Stomach (tissue), 9 donors: ENCODE results near the gene ANKRD31. TPM values are rescaled to one million over a fixed set of nuclear protein-coding genes. Genes with fewer than 3 reads are reported as not detected.

Source experiments
- DNase-seq, 2 donors: peaks; one replicate each; pipeline versions ENCODE4 v3.0.0 to v3.0.0-alpha.2; 2013 to 2019
- H3K27ac ChIP-seq, 5 donors: fragments of 200-600 bp in 4 of 5; sonication (generic) in 4 of 5; one replicate each; pipeline ENCODE4 v1.5.1; 2013 to 2019; ENCODE audit warnings: mild to moderate bottlenecking in 1 of 5, moderate library complexity in 1 of 5
- H3K27me3 ChIP-seq, 3 donors: fragments of 200-600 bp; sonication (generic); one replicate each; pipeline ENCODE4 v1.5.1; 2017 to 2019; ENCODE audit warnings: mixed run types in 1 of 3
- H3K36me3 ChIP-seq, 4 donors: fragments of 200-600 bp; sonication (generic); 1 replicate in 3 of 4; 2 replicates in 1 of 4; pipeline ENCODE4 v1.5.1; 2016 to 2019
- H3K4me1 ChIP-seq, 4 donors: fragments of 200-600 bp; sonication (generic); one replicate each; pipeline ENCODE4 v1.5.1; 2016 to 2019
- H3K4me3 ChIP-seq, 4 donors: fragments of 200-600 bp; sonication (generic) in 3 of 4; one replicate each; pipeline ENCODE4 v1.5.1; 2016 to 2019; ENCODE audit warnings: mild to moderate bottlenecking in 1 of 4
- H3K9me3 ChIP-seq, 4 donors: fragments of 200-600 bp; sonication (generic); one replicate each; pipeline ENCODE4 v1.5.1; 2016 to 2019
- EP300 ChIP-seq: sonication (generic); formaldehyde crosslinking; IDR thresholded peaks from one replicate; pipeline ENCODE4 v1.6.1; 2017; ENCODE audit warnings: antibody characterized with exemption
- POLR2A ChIP-seq, 4 donors: fragments of 450-650 bp; IDR thresholded peaks; one replicate each; pipeline ENCODE4 v1.6.1; 2016; ENCODE audit warnings: antibody characterized with exemption in 4 of 4, control low read depth in 2 of 4, mild to moderate bottlenecking in 1 of 4, moderate library complexity in 1 of 4
- POLR2AphosphoS5 ChIP-seq, 3 donors: sonication (generic); formaldehyde crosslinking; IDR thresholded peaks; one replicate each; pipeline ENCODE4 v1.6.1; 2016; ENCODE audit warnings: antibody characterized with exemption in 3 of 3
- WGBS, 5 donors: extraction: QIAGEN DNeasy Blood & Tissue Kit in 3 of 5; methylation state at CpG; one replicate each; pipeline versions ENCODE4 v1.1.5 to v1.1.7; 2013 to 2018; 5-methylcytosine and 5-hydroxymethylcytosine counted together
- intact Hi-C: fragments of 100-400 bp; cut with DNase I; formaldehyde crosslinking; loops from one replicate; pipeline ENCODE4 v1.15.1; 2023; ENCODE audit warnings: low total_unique reads
- polyA plus RNA-seq, 3 donors: library from polyadenylated mRNA; stranded (reverse); fragments of 200-250 nt; gene quantifications; one replicate each; pipeline ENCODE4 v1.2.3, GENCODE V29; 2013
- total RNA-seq, 5 donors: library from RNA; depleted of rRNA; stranded (reverse); fragments of >200 nt; gene quantifications; one replicate each; pipeline versions ENCODE4 v1.1.0 to v1.2.3, GENCODE V29; 2014 to 2016
- TF ChIP-seq, protein P1 (sequence below), 7 experiments: fragments of 450-650 bp in 4 of 7; fragments of 200-600 bp in 3 of 7; sonication (generic) in 3 of 7; IDR thresholded peaks; one replicate each; pipeline ENCODE4 v1.5.1; 2016 to 2019; ENCODE audit warnings: antibody characterized with exemption in 7 of 7, control low read depth in 2 of 7, mild to moderate bottlenecking in 1 of 7
- donor health status: healthy with polysubstance abuse.
- donor health status: Bipolar disorder and iron deficiency.
- donor health status: healthy.

ANKRD31 gene
- total and polyA plus RNA-seq, 8 donors, result 0.08 to 1.1 (median 0.14) TPM; not detected in 5

DNA sequence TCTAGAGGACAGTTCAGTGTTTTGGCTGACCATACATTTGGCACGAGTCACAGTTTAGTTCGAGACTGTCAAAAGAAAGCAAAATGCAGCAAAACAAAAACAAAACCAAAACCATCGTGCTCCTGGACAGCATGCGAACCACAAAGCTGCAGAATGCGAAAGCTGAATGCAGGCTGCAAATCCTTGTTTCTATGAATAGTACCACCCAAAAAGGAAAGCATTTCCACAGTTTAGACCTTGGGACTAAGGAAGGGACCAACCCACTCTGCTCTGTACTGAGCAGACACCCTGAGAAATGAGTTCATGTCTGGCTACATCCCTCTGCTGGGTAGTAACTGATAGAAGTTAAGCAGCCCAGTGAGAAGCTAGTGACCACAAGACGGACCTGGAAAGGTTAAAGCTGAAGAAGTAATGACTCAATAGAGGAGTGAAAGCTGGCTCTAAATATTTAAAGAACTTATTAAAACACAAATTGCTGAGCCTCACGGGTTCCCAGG, 188.2 kb downstream of the ANKRD31 start:
- peak overlapping the region; percentile 7 to 31 (median 20) for H3K4me3 ChIP-seq
- no peak for DNase-seq
- H3K27me3 ChIP-seq, result peaks cover 0 to 13% (median 0%) of the 10 kb centered on the region in 3 donors
- WGBS, 5 donors, result 34 to 52% (median 42%) methylated on average over 7 of the region's 7 CpGs
- peak overlapping the region; percentile 14 to 98 (median 55) for H3K27ac ChIP-seq
- peaks cover 26 to 66% (median 52%) of the 10 kb centered on the region in 4 donors for H3K4me1 ChIP-seq
- intact Hi-C loops, result no loop called here
- TF ChIP-seq, protein P1, sequence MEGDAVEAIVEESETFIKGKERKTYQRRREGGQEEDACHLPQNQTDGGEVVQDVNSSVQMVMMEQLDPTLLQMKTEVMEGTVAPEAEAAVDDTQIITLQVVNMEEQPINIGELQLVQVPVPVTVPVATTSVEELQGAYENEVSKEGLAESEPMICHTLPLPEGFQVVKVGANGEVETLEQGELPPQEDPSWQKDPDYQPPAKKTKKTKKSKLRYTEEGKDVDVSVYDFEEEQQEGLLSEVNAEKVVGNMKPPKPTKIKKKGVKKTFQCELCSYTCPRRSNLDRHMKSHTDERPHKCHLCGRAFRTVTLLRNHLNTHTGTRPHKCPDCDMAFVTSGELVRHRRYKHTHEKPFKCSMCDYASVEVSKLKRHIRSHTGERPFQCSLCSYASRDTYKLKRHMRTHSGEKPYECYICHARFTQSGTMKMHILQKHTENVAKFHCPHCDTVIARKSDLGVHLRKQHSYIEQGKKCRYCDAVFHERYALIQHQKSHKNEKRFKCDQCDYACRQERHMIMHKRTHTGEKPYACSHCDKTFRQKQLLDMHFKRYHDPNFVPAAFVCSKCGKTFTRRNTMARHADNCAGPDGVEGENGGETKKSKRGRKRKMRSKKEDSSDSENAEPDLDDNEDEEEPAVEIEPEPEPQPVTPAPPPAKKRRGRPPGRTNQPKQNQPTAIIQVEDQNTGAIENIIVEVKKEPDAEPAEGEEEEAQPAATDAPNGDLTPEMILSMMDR (IDR thresholded peaks at IDR 0.05), result no peak
- no peak for TF ChIP-seq EP300
- TF ChIP-seq POLR2A (IDR thresholded peaks at IDR 0.05), result no peak
- peak in 1 of 3 donors; percentile 31 for TF ChIP-seq POLR2AphosphoS5 (IDR thresholded peaks at IDR 0.05)
- peaks cover 0 to 32% (median 30%) of the 10 kb centered on the region in 4 donors for H3K36me3 ChIP-seq
- no peaks in the 10 kb centered on the region for H3K9me3 ChIP-seq

DNA sequence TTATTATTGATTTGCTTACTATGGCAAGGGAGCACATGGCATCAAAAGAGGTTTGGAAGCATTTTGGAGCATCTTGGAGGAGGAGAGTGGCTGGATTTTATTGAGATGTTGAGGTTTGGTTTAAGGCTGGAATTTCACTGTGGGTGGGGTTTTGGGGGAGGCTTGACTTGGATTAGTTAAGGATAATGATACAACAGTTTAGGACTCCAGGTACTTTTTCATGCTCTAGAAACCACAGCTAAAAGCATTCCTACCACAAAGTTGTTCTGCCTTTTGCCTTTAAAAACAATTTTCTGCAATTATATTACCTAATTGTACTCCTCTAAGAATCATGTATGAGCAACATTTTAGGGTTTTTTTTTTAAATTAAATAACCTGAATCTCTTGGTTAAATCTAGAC, 189.3 kb downstream of the ANKRD31 start:
- H3K9me3 ChIP-seq, result no peaks in the 10 kb centered on the region
- H3K36me3 ChIP-seq, result peaks cover 0 to 39% (median 36%) of the 10 kb centered on the region in 4 donors
- intact Hi-C loops, result no loop called here
- H3K27me3 ChIP-seq, result peaks cover 0 to 1% (median 0%) of the 10 kb centered on the region in 3 donors
- no peak overlapping the region for H3K4me3 ChIP-seq
- H3K27ac ChIP-seq, result peak overlapping the region in 1 of 5 donors; percentile 21
- TF ChIP-seq EP300 (no peak), POLR2AphosphoS5 (IDR thresholded peaks at IDR 0.05) (no peak), POLR2A (IDR thresholded peaks at IDR 0.05) (no peak)
- TF ChIP-seq, protein P1 (IDR thresholded peaks at IDR 0.05), result no peak
- peaks cover 26 to 66% (median 48%) of the 10 kb centered on the region in 4 donors for H3K4me1 ChIP-seq
- no peak for DNase-seq

DNA sequence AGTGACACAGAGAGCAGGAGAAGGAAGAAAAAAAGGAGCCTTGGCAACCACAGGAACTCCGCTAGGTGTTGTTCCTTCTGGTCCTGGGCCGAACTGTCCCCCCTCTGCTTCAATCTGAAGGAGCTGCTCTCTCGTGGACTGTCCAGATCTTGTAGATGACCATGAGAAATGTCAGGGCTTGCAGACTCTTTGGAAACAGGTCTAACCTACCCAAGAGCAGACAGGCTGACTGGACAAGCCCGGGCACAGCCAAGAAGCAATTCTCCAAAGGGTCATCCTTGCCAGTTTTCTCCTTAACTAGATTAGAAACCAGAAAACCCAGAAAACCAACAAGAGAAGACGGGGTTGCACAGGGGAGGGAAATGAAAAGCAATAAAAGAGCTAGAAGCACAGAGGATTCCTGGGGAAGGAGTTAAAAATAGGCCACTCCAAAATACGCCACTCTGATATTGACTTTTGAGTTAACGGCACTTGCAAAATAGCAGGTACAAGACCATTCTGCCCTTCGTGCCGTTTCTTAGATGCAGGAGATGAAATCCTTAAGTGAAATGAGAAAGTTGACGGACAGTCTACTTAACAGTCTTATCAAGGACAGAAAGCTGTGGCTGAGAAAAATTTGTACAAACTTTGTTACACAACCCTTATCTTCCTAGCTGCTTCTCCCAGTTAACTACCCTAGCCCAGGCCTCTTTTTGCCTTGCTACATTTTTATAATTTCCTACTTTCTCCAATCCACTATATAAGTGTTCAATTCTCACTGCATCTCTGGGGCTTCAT, 190.1 kb downstream of the ANKRD31 start:
- WGBS, 5 donors, result 54 to 75% (median 65%) methylated on average over 10 of the region's 10 CpGs
- peaks cover 26 to 60% (median 42%) of the 10 kb centered on the region in 4 donors for H3K4me1 ChIP-seq
- no peak overlapping the region for H3K4me3 ChIP-seq
- H3K27me3 ChIP-seq, result no peaks in the 10 kb centered on the region
- H3K27ac ChIP-seq, result no peak overlapping the region
- TF ChIP-seq, protein P1 (IDR thresholded peaks at IDR 0.05), result no peak
- TF ChIP-seq EP300, result no peak
- TF ChIP-seq POLR2A (IDR thresholded peaks at IDR 0.05), result no peak
- TF ChIP-seq POLR2AphosphoS5 (IDR thresholded peaks at IDR 0.05), result no peak
- DNase-seq, result no peak
- peaks cover 0 to 43% (median 36%) of the 10 kb centered on the region in 4 donors for H3K36me3 ChIP-seq
- H3K9me3 ChIP-seq, result no peaks in the 10 kb centered on the region
- intact Hi-C loops, result no loop called here

DNA sequence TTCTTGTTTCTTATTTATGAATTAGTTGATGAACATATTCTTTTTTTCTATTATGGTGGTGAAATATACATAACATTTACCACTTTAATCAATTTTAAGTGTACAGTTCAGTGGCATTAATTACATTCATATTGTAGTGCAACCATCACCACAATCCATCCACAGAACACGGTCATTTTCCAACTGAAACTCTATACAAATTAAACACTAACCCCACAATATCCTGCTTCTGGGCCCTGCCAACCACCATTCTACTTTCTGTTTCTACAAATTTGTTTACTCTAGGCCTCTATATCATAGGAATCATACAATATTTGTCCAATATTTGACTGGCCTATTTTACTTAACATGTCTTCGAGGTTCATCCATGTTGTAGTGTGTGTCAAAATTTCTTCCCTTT, 191.6 kb downstream of the ANKRD31 start:
- intact Hi-C loops, result no loop called here
- H3K27me3 ChIP-seq, result no peaks in the 10 kb centered on the region
- H3K27ac ChIP-seq, result no peak overlapping the region
- TF ChIP-seq POLR2AphosphoS5 (IDR thresholded peaks at IDR 0.05), result no peak
- TF ChIP-seq POLR2A (IDR thresholded peaks at IDR 0.05), result no peak
- TF ChIP-seq, protein P1 (IDR thresholded peaks at IDR 0.05), result no peak
- TF ChIP-seq EP300, result no peak
- DNase-seq, result no peak
- WGBS, 5 donors, result 75 to 87% (median 84%) methylated on average over 2 of the region's 2 CpGs
- H3K9me3 ChIP-seq, result no peaks in the 10 kb centered on the region
- H3K4me3 ChIP-seq, result no peak overlapping the region
- peaks cover 16 to 46% (median 29%) of the 10 kb centered on the region in 4 donors for H3K4me1 ChIP-seq
- H3K36me3 ChIP-seq, result peaks cover 0 to 50% (median 36%) of the 10 kb centered on the region in 4 donors
